Mucosa of descending colon (tissue), 3 donors: ENCODE results near the gene SLC7A8. TPM values are rescaled to one million over a fixed set of nuclear protein-coding genes. Genes with fewer than 3 reads are reported as not detected.
"Not testable (repeated sequence)": the region's sequence is repeated elsewhere in the genome, so short reads cannot be mapped to it uniquely, and the experiment has no call there.

Experiments
- ATAC-seq: fragments of 200-7000 bp; cut with Tn5 transposase; one replicate; pipeline ENCODE4 v1.9.1; 2020; ENCODE audit warnings: mild to moderate bottlenecking, moderate library complexity
- DNase-seq, 3 donors: peaks; one replicate each; pipeline ENCODE4 v3.0.0-alpha.2; 2020
- H3K36me3 ChIP-seq: fragments of 200-600 bp; one replicate; pipeline ENCODE4 v1.8.0; 2021; ENCODE audit warnings: low read depth, mild to moderate bottlenecking
- H3K4me1 ChIP-seq: fragments of 200-600 bp; one replicate; pipeline ENCODE4 v1.8.0; 2021; ENCODE audit warnings: low read depth, mild to moderate bottlenecking
- H3K4me3 ChIP-seq: fragments of 200-600 bp; one replicate; pipeline ENCODE4 v1.8.0; 2021; ENCODE audit warnings: mild to moderate bottlenecking
- H3K9me3 ChIP-seq: fragments of 200-600 bp; one replicate; pipeline ENCODE4 v1.8.0; 2021; ENCODE audit warnings: mild to moderate bottlenecking
- intact Hi-C, 2 donors: fragments of 100-400 bp; cut with DNase I in 1 of 2; cut with micrococcal nuclease in 1 of 2; formaldehyde crosslinking; loops; one replicate each; pipeline versions ENCODE4 v1.11.0 to v1.11.1; 2022; cut with DNase I, micrococcal nuclease
- total RNA-seq, 3 donors: library from RNA; stranded (reverse); fragmentation: NEBNext Ultra II Directional in 2 of 3; extraction: Animal tissue kit (Norgen Biotek cat#: 25700) in 2 of 3; gene quantifications; one replicate each; pipeline versions ENCODE4 v1.2.1 to v1.2.4, GENCODE V29; 2021 to 2023
- TF ChIP-seq, protein P1 (sequence below): fragments of 200-600 bp; IDR thresholded peaks from one replicate; pipeline ENCODE4 v1.8.0; 2022; ENCODE audit warnings: antibody characterized with exemption, mild to moderate bottlenecking
- donor health status: DM: no; HTN: no; CAD: no; lungs with moderate emphysema.
- donor health status: DM: no; HTN: no; CAD: no.
- donor health status: DM: no; HTN: yes; CAD: no.

Gene SLC7A8
- total RNA-seq, 3 donors from 2014 or later: 16.0 to 26.4 (median 22.0) TPM

DNA sequence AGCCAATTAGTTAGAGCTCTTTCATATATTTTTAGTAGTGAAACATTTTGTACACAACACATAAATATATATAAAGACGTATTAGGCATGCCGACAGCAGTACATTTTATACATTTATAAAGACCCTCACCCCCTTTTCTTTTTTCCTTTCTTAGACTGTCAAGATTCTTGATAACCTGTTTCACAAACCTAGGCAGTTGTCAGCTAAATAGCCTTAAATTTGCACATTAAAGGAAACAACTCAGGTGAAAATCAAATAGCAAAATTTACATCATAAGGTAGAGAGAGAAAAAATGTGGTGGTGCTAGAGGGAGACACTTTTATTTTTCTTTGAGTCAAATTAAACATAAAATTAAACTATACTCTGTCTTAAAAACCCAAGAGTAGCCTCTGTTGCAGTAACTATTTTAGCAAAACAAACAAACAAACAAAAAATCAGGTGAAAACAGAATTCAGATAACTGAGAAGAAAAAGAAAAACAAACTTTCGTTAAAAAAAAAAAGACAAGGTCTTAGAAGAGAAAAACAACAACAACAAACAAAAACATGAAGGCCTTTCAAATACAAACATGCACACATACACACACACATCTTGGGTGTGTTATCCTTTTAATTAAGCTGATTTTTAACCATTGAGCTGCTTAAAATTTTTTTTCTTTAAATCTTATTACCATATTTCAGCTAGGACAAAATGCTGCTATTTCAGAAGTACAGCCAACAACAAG lies 23.1 kb upstream of the SLC7A8 start:
- Histone ChIP-seq H3K4me1 (no peaks in the 10 kb centered on the region), H3K4me3 (no peak overlapping the region), H3K9me3 (no peaks in the 10 kb centered on the region), H3K36me3 (no peaks in the 10 kb centered on the region)
- intact Hi-C loops: no loop called here
- no peak for ATAC-seq
- no peak for DNase-seq
- TF ChIP-seq, protein P1, sequence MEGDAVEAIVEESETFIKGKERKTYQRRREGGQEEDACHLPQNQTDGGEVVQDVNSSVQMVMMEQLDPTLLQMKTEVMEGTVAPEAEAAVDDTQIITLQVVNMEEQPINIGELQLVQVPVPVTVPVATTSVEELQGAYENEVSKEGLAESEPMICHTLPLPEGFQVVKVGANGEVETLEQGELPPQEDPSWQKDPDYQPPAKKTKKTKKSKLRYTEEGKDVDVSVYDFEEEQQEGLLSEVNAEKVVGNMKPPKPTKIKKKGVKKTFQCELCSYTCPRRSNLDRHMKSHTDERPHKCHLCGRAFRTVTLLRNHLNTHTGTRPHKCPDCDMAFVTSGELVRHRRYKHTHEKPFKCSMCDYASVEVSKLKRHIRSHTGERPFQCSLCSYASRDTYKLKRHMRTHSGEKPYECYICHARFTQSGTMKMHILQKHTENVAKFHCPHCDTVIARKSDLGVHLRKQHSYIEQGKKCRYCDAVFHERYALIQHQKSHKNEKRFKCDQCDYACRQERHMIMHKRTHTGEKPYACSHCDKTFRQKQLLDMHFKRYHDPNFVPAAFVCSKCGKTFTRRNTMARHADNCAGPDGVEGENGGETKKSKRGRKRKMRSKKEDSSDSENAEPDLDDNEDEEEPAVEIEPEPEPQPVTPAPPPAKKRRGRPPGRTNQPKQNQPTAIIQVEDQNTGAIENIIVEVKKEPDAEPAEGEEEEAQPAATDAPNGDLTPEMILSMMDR: no peak

DNA sequence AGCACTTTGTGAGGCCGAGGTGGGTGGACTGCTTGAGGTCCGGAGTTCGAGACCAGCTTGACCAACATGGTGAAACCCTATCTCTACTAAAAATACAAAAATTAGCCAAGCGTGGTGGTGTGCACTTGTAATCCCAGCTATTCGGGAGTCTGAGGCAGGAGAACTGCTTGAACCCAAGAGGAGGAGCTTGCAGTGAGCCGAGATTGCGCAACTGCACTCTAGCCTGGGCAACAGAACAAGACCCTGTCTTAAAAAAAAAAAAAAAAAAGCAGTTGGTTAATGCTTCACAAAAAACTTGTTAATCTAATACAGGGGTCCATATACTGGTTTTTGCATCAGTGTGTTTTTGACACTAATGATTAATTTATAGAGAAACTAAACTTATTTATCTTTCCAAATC lies 18.5 kb upstream of the SLC7A8 start:
- intact Hi-C loops: no loop called here
- H3K4me1 ChIP-seq: no peaks in the 10 kb centered on the region
- H3K4me3 ChIP-seq: no peak overlapping the region
- TF ChIP-seq, protein P1: no peak
- DNase-seq: no peak
- no peaks in the 10 kb centered on the region for H3K36me3 ChIP-seq
- no peaks in the 10 kb centered on the region for H3K9me3 ChIP-seq
- ATAC-seq: no peak

DNA sequence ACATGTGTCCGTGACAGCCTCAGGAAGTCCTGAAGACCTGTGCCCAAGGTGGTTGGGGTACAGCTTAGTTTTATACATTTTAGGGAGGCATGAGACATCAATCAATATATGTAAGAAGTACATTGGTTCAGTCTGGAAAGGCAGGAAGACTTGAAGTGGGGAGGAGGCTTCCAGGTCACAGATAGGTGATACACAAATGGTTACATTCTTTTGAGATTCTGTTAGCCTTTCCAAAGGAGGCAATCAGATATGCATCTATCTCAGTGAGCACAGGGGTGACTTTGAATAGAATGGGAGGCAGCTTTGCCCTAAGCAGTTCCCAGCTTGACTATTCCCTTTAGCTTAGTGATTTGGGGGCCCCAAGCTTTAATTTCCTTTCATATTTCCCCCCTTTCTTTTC lies 15.7 kb upstream of the SLC7A8 start:
- intact Hi-C loops, H3K36me3 ChIP-seq, H3K9me3 ChIP-seq, H3K4me3 ChIP-seq, ATAC-seq, DNase-seq, H3K4me1 ChIP-seq: not testable (repeated sequence)

DNA sequence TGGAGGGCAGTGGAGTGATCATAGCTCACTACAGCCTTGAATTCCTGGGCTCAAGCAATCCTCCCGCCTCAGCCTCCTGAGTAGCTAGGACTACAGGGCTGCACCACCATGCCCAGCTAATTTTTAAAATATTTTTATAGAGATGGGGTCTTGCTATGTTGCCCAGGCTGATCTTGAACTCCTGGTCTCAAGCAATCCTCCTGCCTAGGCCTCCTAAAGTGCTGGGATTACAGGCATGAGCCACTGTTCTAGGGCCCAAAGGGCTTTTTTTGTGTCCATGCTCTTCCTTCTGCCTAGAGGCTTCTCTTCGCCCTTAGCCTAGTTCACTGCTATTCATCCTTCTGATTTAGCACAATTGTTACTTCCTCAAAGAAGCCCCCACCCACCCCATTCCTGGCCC lies 13.0 kb upstream of the SLC7A8 start:
- H3K4me3 ChIP-seq, H3K36me3 ChIP-seq, H3K9me3 ChIP-seq, intact Hi-C loops, ATAC-seq, H3K4me1 ChIP-seq, DNase-seq: not testable (repeated sequence)

DNA sequence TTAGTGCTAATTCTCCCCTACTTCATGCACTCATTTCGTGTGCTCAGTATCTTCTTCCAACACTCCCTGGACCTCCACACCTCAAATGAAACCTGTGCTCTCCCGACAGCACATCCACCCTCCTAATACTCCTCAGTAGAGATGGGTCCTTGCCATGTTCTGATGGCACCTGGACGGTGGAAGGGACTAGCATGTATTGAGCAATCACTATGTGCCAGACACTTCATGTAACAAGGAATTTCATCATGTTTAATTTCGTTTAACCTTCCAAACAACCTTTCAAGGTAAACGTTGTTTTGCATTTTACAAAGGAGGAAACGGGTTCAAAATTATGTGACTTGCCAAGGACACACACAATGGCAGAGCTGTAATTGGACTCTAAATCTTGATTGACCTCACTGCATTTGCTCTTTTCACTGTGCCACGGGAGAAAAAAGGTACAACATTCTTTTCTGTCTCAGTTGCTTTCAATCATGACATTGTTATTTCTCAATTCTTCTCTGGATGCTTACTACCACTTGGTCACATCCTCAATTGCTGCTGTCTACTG lies 12.2 kb upstream of the SLC7A8 start:
- ATAC-seq: peak; percentile 21

DNA sequence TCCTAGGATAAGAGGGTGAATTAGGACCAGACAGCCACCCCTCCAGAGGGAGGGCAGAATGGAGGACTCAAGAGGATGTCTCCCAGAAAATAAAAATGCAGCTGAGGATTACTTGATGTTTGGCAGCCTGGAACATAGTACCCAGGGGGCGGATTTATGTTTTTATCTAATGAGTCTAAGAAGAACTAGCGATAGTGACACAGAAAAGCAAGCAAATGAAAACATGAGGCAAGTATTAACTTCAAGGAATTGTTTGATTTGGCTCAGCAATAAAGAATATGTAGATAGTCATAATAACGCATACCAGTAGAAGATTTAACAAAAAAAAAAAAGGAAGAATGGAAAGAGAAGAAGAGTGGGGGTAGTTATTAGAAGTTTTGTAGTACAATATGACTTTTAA lies 10.0 kb upstream of the SLC7A8 start:
- Histone ChIP-seq H3K4me3 (no peak overlapping the region), H3K4me1 (peaks cover 4% of the 10 kb centered on the region), H3K9me3 (no peaks in the 10 kb centered on the region), H3K36me3 (no peaks in the 10 kb centered on the region)
- no peak for ATAC-seq
- intact Hi-C loops: no loop called here
- no peak for DNase-seq
- TF ChIP-seq, protein P1: no peak

More for the DNA sequence above, 12.2 kb upstream of the SLC7A8 start:
- H3K4me1 ChIP-seq: peaks cover 4% of the 10 kb centered on the region
- intact Hi-C loops: no loop called here
- H3K36me3 ChIP-seq: no peaks in the 10 kb centered on the region
- DNase-seq: no peak
- TF ChIP-seq, protein P1: no peak
- no peak overlapping the region for H3K4me3 ChIP-seq
- H3K9me3 ChIP-seq: no peaks in the 10 kb centered on the region
